ENCODE data around the gene CLTCL1. TPM values are rescaled to one million over a fixed set of nuclear protein-coding genes. Genes with fewer than 3 reads are reported as not detected.
"Not testable (repeated sequence)": the region's sequence is repeated elsewhere in the genome, so short reads cannot be mapped to it uniquely, and the experiment has no call there.

Gene CLTCL1
- total RNA-seq, 1 donor from 2014 or later, result 4.5 TPM

DNA sequence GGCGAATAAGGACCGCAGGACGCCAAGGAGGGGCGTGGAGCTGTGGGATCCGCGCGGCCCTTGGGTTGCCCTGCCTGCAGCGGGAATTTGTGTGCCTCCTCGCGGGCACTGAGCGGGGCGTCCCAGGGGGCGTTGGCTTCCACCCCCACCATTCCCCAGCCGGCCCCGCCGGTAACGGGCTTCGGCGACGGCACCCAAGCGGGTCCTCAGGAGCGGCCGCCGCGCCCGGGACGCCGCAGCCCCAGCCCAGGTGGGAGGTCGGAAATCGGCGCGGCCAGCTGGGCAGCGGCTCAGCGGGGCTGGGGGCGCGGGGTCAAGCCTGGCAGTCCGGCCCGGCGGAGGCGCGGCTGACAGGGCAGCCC lies 320 bp downstream of the CLTCL1 start:
- DNase-seq (ENCODE audit: low spot score) (peak; percentile 55), ATAC-seq (peak; percentile 46)

DNA sequence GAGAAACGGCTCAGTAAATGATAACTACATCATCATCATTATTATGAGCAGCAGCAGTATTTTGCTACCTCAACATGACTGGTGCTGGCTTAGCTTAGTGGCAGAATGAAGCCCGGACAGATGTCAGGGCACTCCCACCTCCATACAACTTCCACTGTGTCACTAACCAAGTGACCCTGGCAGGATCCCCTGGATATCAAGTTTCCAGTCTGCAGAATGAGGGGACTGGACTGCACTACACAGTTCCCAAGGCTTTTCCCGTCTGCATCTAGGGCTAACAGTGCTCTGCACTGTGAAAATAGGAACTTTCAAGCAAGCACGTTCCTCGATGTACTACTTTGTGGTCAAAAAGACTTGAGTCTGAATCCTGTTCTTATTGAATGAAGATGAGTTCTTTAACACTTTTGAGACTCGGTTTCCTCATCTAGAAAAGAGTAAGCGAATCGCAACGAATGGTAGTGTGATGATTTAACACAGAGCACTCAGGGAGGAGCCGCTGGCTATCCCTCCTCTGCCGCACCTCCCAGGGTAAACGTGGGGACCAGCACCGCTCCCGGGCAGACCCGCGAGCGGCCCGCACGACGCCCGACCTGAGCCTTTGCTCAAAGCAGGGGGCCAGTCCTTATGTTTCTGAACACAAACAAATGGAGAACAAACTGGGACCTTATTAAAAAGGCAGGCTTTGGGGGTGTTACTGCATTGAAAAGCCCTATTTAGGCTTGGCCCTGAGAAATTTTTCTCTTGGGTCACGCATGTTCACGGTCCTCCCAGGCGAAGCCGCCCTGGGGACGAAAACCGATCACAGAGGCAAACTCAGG lies 910 bp downstream of the CLTCL1 start:
- ATAC-seq (peak; percentile 1), DNase-seq (ENCODE audit: low spot score) (no peak)

DNA sequence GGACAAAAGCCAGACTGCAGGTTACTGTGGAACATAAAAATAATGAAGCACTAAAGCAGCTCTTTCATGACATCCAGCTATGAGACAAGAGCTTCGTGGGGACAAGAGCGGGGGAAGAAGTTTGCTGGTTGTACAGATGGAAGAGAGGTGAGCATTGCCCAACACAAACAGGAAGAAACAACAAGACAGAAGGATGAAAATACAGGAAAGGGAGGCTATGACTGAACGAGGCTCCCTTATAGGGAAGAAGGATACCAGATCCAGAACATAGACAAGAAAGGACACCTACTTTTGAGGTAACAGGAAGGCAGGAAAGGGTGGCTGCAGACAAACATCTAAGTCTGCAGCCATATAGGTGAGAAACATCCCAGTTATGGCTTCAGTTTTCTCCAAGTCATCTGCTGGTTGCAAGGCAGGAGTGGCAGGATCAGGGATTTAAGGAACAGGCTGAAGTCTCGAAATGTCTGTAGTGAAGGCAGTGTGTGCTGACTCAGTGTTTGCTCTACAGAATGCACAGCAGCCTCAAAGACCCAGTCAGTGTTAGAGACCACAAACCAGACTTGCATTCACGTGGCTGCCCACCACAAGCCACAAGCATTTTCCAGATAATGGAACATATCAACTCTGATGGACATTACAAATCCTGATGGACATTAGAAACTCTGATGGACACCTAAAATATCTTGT lies 1.9 kb downstream of the CLTCL1 start:
- peak; percentile 30 for DNase-seq (ENCODE audit: low spot score)
- no peak for ATAC-seq

DNA sequence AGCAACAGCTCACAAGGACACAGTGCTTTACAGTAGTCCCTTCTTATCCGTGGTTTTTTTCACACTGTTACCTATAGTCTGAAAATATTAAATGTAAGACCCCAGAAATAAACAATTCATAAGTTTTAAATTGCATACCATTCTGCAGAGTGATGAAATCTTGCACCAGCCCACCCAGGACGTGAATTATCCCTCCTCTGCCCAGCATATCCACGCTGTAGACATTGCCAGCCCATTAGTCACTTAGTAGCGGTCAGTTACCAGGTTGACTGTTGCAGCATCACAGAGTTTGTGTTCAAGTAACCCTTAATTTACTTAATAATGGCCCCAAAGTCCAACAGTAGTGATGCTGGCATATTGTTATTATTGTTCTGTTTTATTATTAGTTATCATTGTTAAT lies 3.6 kb downstream of the CLTCL1 start:
- DNase-seq (ENCODE audit: low spot score) (no peak), ATAC-seq (no peak)

DNA sequence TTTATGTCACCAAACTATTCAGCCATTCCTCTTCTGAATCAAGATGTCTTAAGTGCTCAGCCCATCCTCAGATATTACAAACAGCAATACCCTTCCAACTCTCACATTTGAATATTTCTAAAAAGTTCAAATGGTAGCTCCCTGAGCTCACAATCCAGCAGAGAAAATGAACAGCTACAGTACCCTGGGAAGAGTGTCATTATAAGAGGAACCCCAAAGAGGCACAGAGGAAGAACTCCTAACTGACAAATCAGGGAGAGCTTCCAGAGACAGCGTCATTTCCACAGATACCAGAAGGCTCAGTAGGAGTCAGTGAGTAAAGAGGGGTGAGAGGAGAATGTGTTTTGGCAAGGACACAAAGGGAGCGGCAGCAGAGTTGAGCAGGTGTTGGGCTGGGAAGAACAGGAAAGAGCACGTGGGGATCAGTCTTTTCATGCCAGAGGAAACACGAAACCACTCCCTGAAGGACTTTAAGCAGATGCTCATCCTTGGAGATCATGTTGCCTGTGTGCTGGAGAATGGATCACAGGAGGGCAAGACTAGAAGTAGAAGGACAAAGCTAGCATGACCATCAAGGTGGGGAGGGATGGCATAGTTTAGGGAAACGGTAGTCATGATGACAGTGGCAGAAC lies 4.3 kb downstream of the CLTCL1 start:
- ATAC-seq (no peak), DNase-seq (ENCODE audit: low spot score) (no peak)

DNA sequence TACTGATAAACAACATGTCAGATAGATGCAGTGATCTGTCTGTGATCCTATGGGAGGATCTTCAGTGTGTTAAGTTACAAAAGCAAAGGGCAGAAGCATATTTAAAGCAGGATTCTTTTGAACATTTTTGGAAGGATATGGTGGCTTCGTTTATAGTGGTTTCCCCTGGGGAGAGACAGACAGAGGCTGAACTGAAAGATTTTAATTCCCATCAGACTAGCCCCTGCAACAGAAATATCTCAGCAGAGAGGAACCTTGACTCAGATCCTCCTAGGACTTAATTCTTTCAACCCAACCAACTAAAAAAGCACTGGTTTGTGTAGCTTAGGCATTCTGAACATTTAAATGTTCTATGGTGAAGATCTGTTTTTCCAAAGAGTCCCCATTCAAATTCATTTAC lies 5.7 kb downstream of the CLTCL1 start:
- no peak for DNase-seq (ENCODE audit: low spot score)
- no peak for ATAC-seq

DNA sequence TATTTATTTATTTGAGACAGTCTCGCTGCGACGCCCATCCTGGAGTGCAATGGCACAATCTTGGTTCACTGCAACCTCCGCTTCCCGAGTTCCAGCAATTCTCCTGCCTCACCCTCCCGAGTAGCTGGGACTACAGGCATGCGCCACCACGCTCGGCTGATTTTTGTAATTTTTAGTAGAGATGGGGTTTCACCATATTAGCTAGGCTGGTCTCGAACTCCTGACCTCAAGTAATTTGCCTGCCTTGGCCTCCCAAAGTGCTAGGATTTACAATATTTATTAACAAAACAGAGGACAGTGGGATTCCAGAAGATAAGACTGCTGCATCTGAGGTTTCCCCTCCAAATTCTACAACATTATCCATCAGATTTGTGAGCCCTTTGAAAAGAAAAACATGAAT lies 12.4 kb downstream of the CLTCL1 start:
- ATAC-seq; DNase-seq (ENCODE audit: low spot score): not testable (repeated sequence)

DNA sequence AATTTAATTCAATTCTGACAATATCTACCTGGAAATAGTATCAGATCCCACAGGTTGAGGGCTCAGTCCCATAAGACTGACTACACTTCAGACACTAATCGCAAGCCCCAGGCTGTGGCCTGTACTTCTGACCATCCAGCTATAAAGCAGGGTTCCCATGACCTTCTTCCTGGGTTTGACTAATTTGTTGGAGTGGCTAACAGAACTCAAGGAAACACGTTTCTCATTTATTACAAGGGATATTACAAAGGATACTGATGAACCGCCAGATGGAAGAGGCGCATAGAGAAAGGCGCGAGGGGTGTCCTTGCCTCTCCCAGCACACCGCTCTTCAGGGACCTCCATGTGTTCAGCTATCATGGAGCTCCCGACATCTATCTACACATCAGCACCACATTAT lies 13.7 kb downstream of the CLTCL1 start:
- ATAC-seq, result no peak
- DNase-seq (ENCODE audit: low spot score), result no peak

DNA sequence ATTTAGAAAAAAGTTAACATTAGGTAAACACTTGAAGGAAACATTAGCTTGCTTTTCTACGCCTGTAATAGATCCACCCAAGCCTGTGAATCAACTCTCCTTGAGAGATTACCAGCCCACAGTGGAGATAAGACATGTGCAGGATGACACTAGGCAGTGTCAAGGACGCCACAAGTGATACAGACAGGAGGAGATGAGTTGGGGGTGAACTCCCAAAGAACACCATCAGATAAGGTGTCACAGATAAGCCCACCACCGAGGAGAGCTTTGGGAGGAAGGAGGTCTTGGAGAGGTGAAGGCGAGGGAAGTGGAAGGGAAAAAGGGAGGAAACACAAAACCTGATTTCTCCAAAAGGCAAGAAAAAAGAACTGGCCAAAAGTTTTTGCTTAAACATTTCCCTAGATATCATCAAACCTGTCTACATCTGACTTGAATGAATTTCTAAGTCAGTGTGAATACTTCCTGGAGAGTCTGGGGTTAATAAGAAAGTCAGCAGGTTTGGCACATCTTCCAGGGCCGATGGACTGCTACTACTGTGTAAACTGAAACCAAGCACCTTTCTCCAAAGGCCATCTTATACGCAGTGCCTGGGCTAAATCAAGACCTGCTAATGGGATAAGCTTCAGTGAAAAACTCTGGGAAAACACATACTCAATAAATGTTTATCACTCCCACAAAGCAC lies 15.5 kb downstream of the CLTCL1 start:
- ATAC-seq, result peak; percentile 37
- DNase-seq (ENCODE audit: low spot score), result no peak

DNA sequence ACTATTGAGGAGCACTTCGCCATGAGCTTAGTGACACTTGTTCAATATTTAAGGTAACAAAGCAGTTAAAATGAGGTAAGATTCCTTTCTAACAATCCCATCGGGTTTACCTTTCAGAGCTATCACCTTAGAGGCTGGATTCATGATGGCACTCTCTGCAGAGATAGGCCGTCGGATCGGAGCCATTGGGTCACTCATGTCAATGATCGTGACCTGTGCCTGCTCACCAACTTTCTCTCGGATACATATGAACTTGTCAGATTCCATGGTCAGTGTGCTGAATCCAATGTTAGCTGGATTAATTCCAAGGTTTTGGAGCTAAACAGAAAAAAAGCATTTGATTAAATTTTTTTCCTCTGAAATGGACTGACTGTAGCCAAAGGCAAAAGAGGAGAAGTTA lies 16.0 kb downstream of the CLTCL1 start:
- DNase-seq (ENCODE audit: low spot score) (no peak), ATAC-seq (no peak)

DNA sequence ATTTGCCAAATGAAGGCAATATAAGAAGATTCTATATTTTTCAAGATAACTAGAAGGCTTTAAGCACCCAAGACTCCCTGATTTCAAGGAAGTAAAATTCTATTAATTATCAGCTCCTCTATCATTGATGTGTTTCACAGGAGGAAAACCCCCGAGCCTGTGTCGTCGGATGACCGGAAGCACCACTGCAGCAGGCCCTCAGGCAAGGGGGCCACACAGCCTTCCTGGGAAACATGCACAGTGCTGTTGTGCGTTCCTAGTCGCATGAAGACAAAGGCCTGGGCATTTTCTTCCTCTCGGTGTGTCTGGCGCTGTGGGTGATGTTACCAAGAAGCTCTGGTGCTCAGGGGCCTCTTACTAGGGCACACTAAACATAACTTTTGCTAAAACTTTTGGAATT lies 16.4 kb downstream of the CLTCL1 start:
- DNase-seq (ENCODE audit: low spot score), result no peak
- no peak for ATAC-seq

DNA sequence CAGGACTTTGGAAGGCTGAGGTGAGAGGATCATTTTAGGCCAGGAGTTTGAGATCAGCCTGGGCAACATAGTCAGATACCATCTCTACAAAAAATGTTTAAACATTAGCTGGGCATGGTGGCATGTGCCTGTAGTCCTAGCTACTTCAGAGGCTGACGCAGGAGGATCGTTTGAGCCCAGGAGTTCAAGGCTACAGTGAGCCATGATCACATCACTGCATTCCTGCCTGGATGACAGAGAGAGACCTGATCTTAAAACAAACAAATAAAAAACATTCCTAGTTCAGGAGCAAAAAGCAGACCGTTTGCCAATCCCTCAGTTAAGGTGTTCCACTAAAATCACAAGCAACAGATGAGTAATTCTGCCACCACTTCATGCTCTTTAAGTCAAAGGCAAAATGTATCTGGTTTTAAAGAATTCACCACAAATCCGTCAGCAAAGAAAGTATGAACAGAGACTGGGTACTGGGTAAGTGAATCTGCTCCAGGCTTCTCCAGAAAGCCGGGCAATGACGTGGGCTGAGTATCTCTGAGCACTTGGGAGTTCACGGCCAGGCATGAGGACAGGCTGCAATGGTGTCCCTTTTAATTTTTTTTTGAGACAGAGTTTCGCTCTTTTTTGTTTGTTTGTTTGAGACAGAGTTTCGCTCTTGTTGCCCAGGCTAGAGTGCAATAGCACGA lies 19.5 kb downstream of the CLTCL1 start:
- ATAC-seq, result peak; percentile 80
- peak; percentile 54 for DNase-seq (ENCODE audit: low spot score)

DNA sequence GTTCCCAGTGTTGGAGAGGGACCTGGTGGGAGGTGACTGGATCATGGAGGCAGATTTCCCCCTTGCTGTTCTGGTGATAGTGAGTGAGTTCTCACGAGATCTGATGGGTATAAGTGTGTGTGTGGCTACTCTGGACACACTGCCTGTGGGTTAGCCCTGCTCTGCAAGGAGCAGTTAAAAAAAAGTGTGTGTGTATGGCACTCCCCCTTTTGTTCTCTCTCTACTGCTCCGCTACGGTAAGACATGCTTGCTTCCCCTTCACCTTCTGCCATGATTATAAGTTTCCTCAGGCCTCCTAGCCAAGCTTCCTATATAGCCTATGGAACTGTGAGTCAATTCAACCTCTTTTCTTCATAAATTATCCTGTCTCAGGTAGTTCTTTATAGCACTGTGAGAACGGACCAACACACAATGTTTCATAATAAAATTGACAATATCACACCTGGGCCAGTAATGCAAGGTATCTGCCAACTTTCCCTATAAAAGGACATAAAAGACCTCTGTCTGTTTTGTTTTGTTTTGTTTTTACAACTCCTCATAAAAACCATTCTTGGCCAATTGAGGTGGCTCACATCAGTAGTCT lies 20.2 kb downstream of the CLTCL1 start:
- no peak for DNase-seq (ENCODE audit: low spot score)
- no peak for ATAC-seq

DNA sequence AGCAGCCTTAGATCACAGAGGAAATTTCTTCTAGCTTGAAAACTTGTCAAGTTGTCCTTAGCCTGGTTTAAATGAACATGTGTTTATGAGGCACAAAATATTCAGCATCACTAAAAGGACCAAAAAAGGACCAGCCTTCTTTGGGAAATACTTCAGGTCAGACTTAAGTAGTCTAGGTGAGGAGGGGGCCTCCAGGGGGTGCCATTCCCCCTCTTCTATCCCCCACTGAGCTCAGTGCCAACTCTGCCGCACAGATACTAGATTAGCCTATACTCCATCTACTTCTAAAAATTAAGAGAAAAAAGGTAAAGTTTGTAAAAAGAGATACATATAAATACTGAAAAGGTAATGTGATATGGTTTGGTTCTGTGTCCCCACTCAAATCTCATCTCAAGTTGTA lies 20.6 kb downstream of the CLTCL1 start:
- ATAC-seq (no peak), DNase-seq (ENCODE audit: low spot score) (no peak)

DNA sequence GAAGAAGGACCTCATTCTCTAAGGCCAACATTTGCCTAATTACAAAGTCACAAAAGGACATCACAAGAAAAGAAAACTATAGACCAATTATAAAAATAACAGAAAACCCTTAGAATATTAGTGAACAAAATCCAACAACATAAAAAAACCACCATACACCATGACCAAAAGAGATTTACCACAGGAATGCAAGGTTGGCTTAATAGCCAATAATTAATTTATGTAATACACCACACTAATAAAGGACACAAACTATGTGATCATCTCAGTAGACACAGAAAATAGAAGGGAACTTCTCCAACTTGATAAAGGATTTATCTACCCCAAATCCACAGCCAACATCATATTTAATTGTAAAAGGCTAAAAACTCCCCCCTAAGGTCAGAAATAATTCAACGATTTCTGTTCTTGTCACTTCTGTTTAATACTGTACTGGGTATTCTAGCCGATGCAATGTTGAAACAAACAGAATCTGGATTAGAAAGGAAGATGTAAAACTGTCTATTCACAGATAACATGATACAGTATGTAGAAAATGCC lies 24.9 kb downstream of the CLTCL1 start:
- ATAC-seq, result no peak

DNA sequence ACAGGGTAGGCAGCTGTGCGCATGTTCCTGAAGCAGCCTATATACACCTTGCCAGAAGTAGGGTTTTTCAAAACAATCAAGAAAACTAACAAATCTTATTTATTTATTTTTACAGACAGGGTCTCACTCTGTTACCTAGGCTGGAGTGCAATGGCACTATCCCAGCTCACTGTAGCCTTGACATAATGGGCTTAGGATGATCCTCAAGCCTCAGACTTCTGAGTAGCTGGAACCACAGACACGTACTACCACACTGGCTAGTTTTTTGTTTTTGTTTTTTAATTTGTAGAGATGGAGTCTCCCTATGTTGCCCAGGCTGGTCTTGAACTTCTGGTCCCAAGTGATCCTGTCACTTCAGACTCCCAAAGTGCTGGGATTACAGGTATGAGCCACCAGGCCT lies 25.7 kb downstream of the CLTCL1 start:
- no peak for DNase-seq (ENCODE audit: low spot score)
- no peak for ATAC-seq

More for the DNA sequence above, 24.9 kb downstream of the CLTCL1 start:
- no peak for DNase-seq (ENCODE audit: low spot score)

DNA sequence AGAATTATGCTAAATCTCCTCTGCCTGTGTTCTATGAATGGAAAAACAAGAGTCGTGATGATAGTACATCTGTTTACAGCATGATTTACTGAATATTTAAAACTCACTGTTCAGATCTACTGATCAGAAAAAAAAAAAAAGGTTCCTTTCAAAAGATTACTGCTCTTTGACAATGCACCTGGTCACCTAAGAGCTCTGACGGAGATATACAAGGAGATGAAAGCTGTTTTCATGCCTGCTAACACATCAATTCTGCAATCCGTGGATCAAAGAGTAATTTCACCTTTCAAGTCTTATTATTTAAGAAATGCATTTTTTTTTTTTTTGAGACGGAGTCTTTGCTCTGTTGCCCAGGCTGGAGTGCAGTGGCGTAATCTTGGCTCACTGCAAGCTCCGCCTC lies 30.7 kb downstream of the CLTCL1 start:
- no peak for ATAC-seq
- DNase-seq (ENCODE audit: low spot score), result no peak

DNA sequence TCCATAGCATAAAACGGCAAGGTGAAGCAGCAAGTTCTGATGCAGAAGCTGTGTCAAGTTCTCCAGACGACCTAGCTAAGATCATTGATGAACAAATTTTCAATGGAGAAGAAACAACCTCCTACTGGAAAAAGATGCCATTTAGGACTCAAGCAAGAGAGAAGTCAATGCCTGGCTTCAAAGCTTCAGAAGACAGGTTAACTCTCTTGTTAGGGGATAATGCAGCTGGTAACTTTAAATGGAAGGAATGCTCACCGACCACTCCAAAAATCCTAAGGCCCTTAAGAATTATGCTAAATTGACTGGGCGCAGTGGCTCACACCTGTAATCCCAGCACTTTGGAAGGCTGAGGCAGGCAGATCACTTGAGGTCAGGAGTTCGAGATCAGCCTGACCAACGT lies 31.3 kb downstream of the CLTCL1 start:
- DNase-seq (ENCODE audit: low spot score) (no peak), ATAC-seq (no peak)

DNA sequence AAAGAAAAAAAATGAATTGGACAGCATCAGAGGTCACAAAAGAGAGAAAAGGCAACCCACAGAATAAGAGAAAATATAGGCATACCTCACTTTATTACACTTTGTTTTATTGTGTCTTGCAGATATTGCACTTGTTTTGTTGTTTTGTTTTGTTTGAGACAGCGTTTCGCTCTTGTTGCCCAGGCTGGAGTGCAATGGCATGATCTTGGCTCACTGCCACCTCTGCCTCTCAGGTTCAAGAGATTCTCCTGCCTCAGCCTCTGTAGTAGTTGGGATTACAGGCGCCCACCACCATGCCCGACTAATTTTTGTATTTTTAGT lies 32.6 kb downstream of the CLTCL1 start:
- DNase-seq (ENCODE audit: low spot score); ATAC-seq: not testable (repeated sequence)

DNA sequence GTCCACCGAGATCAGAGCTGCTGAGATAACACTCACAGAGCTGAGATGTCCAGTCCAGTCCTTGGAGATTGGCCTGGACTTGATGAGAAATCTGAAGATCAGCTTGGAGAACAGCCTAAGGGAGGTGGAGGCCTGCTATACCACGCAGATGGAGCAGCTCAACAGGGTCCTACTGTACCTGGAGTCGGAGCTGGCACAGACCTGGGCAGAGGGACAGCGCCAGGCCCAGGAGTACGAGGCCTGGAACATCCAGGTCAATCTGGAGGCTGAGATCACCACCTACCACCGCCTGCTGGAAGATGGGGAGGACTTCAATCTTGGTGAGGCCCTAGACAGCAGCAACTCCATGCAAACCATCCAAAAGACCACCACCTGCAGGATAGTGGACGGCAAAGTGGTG lies 33.1 kb downstream of the CLTCL1 start:
- DNase-seq (ENCODE audit: low spot score), result no peak
- ATAC-seq, result no peak
